GM08714 (cell line): ENCODE results near the gene NIPAL3.
"Not testable (repeated sequence)": the region's sequence is repeated elsewhere in the genome, so short reads cannot be mapped to it uniquely, and the experiment has no call there.

ENCODE experiments used
- H3K4me3 ChIP-seq: fragments of 200-500 bp; sonication (Bioruptor generic); 2 replicates; pipeline ENCODE4 v1.5.1; 2014; ENCODE audit warnings: mild to moderate bottlenecking, low read length, inconsistent platforms
- ZNF274 ChIP-seq: IDR thresholded peaks from 2 replicates; pipeline ENCODE4 v1.6.1; 2012; ENCODE audit warnings: mild to moderate bottlenecking, low read depth, low read length

NIPAL3 gene

DNA sequence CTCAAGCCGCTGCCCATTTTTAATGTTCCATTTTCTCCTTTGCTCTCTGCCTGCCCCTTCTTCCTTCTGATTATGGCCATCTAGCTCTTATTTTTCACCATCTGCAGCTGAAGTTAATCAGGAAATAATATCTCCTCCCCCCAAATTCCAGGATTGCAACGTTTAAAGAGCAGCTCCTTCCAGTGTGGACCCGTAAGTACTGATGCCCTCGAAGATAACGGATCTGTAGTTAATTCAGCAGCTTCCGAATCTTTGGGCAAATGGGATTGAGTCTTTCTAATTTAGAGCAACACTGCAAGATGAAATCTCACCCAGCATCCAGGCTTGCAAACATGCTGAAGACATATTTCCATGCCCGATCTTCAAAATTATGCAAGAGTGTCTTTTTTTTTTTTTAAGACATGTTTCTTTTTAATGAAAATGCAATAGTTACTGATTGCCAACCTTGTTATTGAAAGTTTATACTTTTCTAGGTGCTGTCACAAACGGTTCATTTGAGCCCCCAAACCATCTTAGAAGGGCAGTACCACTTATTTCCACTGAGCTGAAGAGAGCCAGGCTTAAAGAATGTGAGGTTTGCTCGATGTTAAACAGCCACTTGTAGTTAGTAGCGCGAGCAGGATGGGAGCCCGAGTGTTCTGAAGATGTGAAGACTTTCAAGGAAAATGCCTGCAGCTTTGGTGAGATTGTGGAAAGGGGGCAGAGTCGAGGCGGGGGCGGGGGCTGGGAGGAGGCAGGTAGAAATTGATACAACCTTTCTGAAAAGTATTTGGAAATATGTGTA, 76.2 kb downstream of the NIPAL3 start:
- no peak overlapping the region for H3K4me3 ChIP-seq
- TF ChIP-seq ZNF274 = no peak

DNA sequence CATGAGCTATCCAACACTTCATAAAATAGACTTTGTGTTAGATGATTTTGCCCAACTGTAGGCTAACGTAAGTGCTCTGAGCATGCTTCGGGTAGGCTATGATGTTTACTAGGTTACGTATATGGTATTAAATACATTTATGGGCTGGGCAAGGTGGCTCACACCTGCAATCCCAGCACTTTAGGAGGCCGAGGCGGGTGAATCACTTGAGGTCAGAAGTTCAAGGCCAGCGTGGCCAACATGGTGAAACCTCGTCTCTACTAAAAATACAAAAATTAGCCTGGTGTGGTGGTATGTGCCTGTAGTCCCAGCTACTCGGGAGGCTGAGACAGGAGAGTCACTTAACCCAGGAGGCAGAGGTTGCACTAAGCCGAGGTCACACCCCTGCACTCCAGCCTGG, 77.3 kb downstream of the NIPAL3 start:
- not testable (repeated sequence) for H3K4me3 ChIP-seq

DNA sequence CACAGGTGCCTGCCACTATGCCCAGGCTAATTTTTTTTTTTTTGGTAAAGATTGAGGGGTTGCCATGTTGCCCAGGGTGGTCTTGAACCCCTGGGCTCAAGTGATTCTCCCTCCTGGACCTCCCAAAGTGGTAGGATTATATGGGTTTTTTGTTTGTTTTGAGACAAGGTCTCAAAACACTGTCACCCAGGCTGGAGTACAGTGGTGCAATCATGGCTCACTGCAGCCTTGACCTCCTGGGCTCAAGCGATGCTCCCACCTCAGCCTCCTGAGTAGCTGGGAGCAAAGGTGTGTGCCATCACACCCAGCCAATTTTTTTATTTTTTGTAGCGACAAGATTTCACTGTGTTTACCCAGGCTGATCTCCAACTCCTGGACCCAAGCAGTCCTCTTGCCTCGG, 78.2 kb downstream of the NIPAL3 start:
- no peak for TF ChIP-seq ZNF274

DNA sequence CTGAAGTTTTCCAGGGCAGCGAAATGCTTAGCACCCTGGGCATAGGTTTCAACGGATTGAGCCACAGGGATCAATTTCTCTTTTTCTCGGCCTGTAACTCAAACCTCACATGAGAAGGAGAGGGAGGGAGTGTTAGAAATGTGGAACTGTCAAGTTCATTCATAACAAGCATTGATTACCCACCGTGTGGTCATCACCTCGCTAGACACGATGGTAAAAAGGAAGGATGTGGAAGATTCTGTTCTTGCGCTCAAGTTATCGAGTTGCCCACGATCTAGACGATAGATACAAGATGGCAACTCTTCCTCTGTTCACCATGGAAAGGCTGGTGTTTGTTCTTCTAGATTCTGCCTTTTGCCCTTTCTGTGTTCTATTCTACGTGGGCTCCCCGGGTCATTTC, 83.0 kb downstream of the NIPAL3 start:
- TF ChIP-seq ZNF274 = no peak
- H3K4me3 ChIP-seq = no peak overlapping the region

More for the DNA sequence above, 78.2 kb downstream of the NIPAL3 start:
- H3K4me3 ChIP-seq = no peak overlapping the region

DNA sequence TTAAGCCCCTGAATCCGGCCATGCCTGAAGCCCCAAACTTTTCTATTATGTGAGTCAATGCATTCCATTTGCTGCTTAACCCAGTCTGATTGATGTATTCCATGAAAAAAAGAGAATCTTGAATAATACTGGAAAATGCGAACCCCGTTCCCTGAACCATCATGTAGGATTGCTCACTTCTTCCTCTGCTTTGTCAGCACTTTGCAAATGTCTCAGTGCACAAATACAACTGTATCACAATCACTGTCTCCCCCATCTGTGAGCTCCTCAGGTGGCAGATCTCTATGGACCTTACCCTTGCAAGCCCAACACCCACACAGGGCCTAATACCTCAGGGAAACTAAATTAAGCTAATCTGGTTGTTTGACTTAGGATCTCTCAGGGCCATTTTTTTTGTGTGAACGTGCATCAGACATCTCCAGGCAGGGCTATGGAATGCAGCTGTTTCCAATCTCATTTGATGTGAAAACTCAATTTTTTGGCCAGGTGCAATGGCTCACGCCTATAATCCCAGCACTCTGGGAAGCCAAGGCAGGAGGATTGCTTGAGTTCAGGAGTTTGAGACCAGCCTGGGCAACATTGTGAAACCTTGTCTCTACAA, 84.9 kb downstream of the NIPAL3 start:
- H3K4me3 ChIP-seq = no peak overlapping the region
- TF ChIP-seq ZNF274 = no peak

DNA sequence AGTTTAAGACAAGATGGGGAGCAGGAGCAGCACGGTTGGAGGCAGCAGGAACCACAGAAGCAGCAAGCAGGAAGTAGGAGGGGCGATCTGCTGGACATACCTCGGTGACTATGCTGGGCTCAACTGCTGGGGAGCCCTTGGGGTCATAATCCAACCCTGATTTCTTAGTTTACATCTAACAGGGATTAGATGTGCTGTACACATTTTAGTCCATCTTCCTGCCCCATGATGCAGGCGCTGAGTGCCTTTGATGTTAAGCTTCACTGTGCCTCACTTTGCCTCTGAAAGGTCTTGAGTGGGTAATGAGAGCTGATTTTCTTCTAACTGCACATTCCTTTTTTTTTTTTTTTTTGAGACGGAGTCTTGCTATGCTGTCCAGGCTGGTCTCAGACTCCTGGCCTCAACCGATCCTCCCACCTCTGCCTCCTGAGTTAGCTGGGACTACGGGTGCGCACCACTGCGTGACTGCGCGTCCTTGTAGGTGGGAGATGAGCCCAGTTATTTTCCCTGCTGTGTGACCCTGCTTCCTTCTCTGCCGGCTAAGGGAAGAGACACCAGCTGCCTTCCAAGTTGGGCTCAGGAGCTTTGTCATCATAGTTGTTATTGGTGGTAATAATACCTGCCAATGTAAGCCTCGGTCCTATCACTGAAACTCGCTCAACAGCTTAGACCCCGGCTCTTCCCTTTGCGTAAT, 85.9 kb downstream of the NIPAL3 start:
- no peak for TF ChIP-seq ZNF274
- H3K4me3 ChIP-seq = no peak overlapping the region; the same call in 1 of the 2 replicates

DNA sequence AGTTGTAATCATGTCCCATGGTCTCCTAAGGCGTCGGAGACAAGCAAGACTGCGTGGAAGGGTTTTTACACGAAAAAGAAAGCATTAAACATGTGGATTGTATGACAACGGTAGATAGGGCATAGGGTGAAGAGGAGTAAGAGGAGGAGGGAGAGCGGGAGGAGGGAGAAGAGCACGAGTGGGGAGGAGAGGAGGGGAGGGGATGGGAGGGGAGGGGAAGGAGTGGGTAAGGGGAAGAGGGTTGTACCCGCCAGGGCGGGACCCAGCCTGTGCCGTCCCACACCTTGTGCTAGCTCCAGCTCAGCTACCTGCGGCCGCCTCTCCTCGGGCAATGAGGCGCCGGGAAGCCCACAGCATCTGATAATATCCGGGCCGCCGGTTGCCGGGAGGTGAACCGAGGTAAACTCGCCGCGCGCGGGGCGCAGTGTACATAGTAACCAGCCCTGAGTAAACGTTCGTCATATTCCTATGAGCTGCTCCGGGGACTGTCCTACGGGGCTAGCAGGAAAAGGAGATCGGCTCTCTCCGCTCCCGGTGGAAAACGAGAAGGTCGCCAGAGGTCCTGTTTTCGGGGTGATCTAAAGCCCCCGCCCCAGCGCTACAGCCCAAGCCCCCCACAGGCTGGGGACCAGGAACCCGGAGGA, 86.6 kb downstream of the NIPAL3 start:
- TF ChIP-seq ZNF274 = no peak
- H3K4me3 ChIP-seq = peak overlapping the region; percentile 58

DNA sequence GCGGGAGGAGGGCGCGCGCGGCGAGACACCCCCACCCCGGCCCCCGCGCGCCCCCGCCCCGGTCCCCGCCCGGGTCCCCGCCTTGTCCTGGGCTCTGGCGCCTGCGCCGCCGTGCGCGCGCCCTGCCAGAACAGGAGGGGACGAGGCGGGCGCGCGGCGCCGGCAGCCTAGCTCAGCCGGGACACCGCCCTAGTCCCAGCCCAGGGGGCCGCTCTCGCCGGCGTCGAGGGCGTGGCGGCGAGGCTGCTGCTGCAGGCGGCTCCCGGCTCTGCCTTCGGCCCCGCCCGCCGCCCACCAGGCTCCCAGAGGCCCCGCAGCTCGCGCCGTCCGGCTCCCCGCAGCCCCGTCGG, 87.1 kb downstream of the NIPAL3 start, which contains the start of gene RCAN3:
Gene RCAN3 (plus strand): TSS at position 128 of the 350 bp plus-strand sequence. CDS start 11,537 bp downstream, outside the sequence.
- TF ChIP-seq ZNF274 = no peak

DNA sequence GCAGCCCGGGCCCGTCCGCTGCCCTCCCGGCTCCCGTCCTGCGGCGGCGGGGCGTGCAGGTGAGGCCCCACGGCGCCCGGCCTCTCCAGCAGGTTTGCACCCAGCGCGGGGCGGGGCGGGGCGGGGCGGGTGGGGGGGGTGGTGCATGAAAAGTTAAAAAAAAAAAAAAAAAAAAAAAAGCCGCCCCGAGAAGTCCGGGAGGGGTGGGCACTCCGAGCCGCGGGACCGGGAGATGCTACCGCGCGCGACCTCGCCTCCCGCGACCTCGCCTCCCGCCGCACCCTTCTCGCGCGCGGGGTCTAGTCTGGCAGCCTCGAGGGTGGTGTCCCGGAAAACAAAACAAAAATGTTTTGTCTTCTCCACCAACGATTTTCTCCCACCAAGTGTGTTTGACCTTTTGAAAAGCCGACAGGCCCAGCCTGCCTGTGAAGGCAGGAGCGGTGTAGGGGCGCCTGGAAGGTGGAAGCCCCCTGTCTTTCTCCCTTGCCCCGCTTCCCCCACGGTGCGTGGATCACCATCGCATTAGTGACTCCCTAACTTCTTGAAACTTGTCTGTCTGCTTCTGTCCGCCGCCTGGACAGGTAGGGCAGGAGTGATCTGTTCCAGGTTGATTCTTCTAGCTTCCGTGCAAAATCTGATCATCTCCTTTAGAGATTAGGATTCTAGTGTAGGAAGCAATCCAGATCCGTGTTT, 87.6 kb downstream of the NIPAL3 start:
- peak overlapping the region; percentile 43; the same call in 1 of the 2 replicates for H3K4me3 ChIP-seq
- no peak for TF ChIP-seq ZNF274

More for the DNA sequence above, 87.1 kb downstream of the NIPAL3 start, which contains the start of gene RCAN3:
- peak within 1 kb of the TSS; percentile 58 for H3K4me3 ChIP-seq

DNA sequence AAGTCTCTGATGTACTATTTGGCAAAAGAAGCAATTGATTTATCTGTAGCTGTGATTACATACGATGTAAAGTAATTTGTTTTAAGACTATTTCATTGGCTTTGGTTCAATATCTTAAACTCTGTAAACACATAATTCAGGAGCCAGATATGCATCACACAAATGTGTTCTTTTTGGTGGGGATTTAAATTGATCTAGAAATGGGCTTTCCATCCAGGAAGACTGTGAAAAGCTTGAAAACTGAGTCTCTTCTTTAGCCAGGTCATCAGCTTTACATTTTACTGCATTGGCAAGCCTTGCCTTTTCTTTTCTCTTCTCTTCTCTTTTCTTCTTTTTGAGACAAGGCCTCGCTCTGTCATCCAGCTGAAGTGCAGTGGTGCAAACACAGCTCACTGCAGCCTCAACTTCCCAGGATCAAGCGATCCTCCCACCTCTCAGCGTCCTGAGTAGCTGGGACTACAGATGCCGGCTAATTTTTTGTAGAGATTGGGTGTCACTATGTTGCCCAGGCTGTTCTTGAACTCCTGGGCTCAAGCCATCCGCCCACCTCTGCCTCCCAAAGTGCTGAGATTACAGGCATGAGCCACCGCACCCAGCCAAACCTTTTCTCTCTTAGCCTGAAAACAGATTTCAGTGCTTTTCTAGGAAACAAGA, 88.4 kb downstream of the NIPAL3 start:
- TF ChIP-seq ZNF274 = no peak
- H3K4me3 ChIP-seq = no peak overlapping the region

DNA sequence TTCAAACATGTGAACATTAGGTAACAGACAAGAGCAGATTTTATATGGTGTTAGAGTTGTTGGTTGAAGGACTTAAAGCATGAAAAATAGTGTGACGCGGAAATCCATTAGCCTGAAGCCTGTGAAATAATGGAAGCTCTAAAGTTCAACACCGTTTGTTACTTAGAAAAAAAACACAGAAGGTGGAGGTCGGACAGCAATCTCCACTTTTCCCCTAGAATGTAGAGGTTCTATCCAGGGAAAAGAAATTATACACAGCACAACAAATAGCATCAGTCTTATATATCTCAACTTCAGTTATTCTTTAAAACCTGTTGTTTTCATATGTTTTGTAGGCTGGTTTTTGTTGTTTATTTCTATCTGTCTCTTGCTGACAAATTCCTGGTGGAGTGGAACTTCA, 89.0 kb downstream of the NIPAL3 start:
- H3K4me3 ChIP-seq = no peak overlapping the region
- no peak for TF ChIP-seq ZNF274

DNA sequence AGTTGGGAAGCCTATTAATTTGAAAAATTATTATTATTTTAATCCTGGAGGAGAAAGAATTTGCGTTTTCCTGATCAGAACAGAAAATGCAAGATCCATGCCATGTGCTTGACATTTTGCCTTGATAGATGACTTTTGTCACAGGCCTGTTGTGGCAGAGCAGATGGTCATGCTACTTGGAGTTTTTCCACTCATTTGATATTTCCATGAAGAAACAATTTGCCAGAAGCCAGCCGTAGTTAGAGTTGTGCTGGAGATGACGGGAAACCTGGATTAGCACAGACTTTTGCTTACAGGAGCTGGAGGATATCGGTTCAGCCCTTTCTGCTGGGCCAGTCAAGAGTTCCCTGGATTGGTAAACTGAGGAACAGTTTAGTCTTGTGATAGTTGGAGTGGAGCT, 90.2 kb downstream of the NIPAL3 start:
- H3K4me3 ChIP-seq = no peak overlapping the region
- TF ChIP-seq ZNF274 = no peak

DNA sequence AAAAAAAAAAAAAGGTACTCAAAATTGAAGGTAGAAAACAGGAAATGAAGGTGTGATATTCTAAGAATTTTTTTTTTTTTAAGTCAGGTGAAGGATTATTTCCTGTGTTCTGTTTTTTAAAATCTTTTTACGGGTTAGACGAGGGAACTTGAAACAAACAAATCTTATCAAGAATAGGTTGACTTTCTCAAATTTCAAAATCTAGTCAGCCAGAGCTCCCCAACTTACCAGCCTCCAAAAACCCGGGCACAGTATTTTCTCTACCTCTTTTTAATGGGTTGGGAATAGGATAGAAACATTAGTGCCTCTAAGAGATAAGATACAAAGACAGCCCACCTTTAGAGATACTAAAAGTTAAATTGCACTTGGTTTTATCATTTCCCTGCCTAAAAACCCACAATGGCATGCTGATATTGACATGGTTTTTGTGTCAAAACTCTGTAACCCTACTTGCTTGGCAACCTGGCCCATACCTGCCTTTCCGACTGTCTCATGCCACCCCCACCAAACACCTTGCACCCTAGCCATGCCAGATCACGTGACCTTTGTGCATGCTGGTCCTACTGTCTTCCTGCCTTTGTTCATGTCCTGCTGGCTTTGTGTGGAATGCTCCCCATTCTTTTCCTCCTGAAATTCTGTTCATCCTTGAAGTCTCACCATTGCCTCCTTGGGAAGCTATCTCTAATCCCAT, 91.2 kb downstream of the NIPAL3 start:
- TF ChIP-seq ZNF274 = no peak
- no peak overlapping the region for H3K4me3 ChIP-seq
